ENCODE measurements around the gene TJP3. TPM values are rescaled to one million over a fixed set of nuclear protein-coding genes. Genes with fewer than 3 reads are reported as not detected.
A peak's percentile ranks its signal among the peaks of the same experiment; 100 is the strongest.

The TJP3 gene
- total and polyA plus RNA-seq, 2 experiments from 2014 or later, result 18.2 to 23.9 TPM

DNA sequence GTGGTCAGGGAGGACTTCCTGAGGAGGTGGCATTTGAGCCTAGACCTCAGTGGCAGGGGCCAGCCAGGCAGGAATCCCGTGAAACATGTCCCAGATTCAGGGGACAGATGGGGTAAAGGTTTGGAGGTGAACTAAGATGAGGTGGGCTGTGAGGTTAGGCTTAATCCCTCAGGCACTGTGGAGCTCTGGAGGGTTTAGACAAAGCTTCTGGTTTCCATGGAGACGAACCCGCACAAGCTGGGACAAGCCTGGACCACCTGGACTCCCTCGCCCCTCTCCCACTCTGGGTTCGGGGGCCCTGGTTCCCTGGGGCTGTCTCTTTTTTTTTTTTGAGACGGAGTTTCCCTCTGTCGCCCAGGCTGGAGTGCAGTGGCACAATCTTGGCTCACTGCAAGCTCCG lies 15.7 kb downstream of the TJP3 start (continued):
- TF ChIP-seq, protein P1, sequence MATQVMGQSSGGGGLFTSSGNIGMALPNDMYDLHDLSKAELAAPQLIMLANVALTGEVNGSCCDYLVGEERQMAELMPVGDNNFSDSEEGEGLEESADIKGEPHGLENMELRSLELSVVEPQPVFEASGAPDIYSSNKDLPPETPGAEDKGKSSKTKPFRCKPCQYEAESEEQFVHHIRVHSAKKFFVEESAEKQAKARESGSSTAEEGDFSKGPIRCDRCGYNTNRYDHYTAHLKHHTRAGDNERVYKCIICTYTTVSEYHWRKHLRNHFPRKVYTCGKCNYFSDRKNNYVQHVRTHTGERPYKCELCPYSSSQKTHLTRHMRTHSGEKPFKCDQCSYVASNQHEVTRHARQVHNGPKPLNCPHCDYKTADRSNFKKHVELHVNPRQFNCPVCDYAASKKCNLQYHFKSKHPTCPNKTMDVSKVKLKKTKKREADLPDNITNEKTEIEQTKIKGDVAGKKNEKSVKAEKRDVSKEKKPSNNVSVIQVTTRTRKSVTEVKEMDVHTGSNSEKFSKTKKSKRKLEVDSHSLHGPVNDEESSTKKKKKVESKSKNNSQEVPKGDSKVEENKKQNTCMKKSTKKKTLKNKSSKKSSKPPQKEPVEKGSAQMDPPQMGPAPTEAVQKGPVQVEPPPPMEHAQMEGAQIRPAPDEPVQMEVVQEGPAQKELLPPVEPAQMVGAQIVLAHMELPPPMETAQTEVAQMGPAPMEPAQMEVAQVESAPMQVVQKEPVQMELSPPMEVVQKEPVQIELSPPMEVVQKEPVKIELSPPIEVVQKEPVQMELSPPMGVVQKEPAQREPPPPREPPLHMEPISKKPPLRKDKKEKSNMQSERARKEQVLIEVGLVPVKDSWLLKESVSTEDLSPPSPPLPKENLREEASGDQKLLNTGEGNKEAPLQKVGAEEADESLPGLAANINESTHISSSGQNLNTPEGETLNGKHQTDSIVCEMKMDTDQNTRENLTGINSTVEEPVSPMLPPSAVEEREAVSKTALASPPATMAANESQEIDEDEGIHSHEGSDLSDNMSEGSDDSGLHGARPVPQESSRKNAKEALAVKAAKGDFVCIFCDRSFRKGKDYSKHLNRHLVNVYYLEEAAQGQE (IDR thresholded peaks at IDR 0.05; ENCODE audit: unreplicated experiment), result no peak
- TF ChIP-seq NANOG (IDR thresholded peaks at IDR 0.05; ENCODE audit: borderline replicate concordance), result no peak
- no peak for TF ChIP-seq ZNF331 (CRISPR knock-in tag; IDR thresholded peaks at IDR 0.05; ENCODE audit: low read depth)
- no peak for TF ChIP-seq POLR2AphosphoS5 (IDR thresholded peaks at IDR 0.05; ENCODE audit: low read depth)
- TF ChIP-seq EZH2phosphoT487 (IDR thresholded peaks at IDR 0.05; ENCODE audit: unreplicated experiment), result no peak
- TF ChIP-seq STAT1 (IDR thresholded peaks at IDR 0.05; ENCODE audit: unreplicated experiment), result no peak

DNA sequence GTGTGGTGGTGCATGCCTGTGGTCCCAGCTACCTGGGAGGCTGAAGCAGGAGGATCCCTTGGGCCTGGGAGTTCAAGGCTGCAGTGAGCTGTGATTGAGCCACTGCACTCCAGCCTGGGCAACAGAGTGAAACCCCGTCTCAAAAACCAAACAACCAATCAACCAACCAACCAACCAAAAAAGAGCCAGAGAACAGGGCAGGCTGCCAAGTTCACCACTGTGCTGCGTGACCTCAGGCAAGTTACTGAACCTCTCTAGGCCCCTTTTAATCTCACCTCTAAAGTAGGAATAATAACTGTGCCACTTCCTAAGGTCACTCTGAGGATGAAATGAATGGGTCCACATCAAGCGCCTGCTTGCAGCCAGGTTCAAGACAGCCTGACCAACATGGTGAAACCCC lies 16.9 kb downstream of the TJP3 start:
- Histone ChIP-seq H3K27me3 (ENCODE audit: insufficient read depth) (no peaks in the 10 kb centered on the region), H3K27ac (ENCODE audit: low read depth) (no peak overlapping the region), H3K4me2 (peak overlapping the region; percentile 61; the same call in 1 of the 2 replicates), H3K4me1 (ENCODE audit: insufficient read depth) (peaks cover 15% of the 10 kb centered on the region; the same call in 1 of the 2 replicates), H2AFZ (no peak overlapping the region), H3F3A (replicated peaks; ENCODE audit: low read depth) (no peaks in the 10 kb centered on the region), H3K4me3 (no peak overlapping the region), H3K9me2 (ENCODE audit: insufficient read depth) (no peaks in the 10 kb centered on the region), H3K79me2 (replicated peaks; ENCODE audit: insufficient read depth) (no peaks in the 10 kb centered on the region), H3K36me3 (ENCODE audit: insufficient read depth) (no peaks in the 10 kb centered on the region), H4K20me1 (replicated peaks; ENCODE audit: insufficient read depth) (no peaks in the 10 kb centered on the region)
- Mint-ChIP-seq H3K4me1 (peaks cover 7% of the 10 kb centered on the region), H3K27me3 (ENCODE audit: insufficient read depth, low read depth, poor library complexity) (peaks cover 19% of the 10 kb centered on the region), H3K9me3 (no peaks in the 10 kb centered on the region), H3K4me3 (no peak overlapping the region), H3K36me3 (ENCODE audit: low read depth) (no peaks in the 10 kb centered on the region), H3K27ac (no peak overlapping the region)
- DNase-seq (ENCODE audit: low spot score), result no peak
- no peak for ATAC-seq
- TF ChIP-seq EZH2 (IDR thresholded peaks at IDR 0.05; ENCODE audit: low read depth, unreplicated experiment), result no peak
- no peak for TF ChIP-seq POLR2AphosphoS5 (IDR thresholded peaks at IDR 0.05; ENCODE audit: low read depth)
- TF ChIP-seq CREB1 (CRISPR knock-in tag; IDR thresholded peaks at IDR 0.05; ENCODE audit: low read depth), result no peak
- no peak for TF ChIP-seq ZNF114 (CRISPR knock-in tag; IDR thresholded peaks at IDR 0.05)
- TF ChIP-seq NANOG (IDR thresholded peaks at IDR 0.05; ENCODE audit: borderline replicate concordance), result no peak
- no peak for TF ChIP-seq CTCF (conservative IDR thresholded peaks at IDR 0.05; ENCODE audit: low read depth in 2 of 2)

Data from GM23338 (cell line).